Cardiac fibroblast (primary cell): ENCODE results near the gene HSD17B4.
A peak's percentile ranks its signal among the peaks of the same experiment; 100 is the strongest.

Source experiments
- DNase-seq, 2 donors: peaks; one replicate each; pipeline versions ENCODE4 v3.0.0 to v3.0.0-alpha.2; 2010; ENCODE audit warnings: low read depth in 2 of 2
- H3K4me3 ChIP-seq, 2 donors: replicated peaks in 1 of 2; 1 replicate in 1 of 2; 2 replicates in 1 of 2; pipeline ENCODE4 v1.5.1; 2011; ENCODE audit warnings: low read depth in 2 of 2, low read length in 2 of 2, mild to moderate bottlenecking in 2 of 2, moderate library complexity in 1 of 2
- CTCF ChIP-seq: IDR thresholded peaks from one replicate; pipeline ENCODE4 v1.5.1; 2011; ENCODE audit warnings: low read depth, mild to moderate bottlenecking, low read length, inconsistent platforms

The HSD17B4 gene

GRCh38 chr5:119578937-119579336 lies 126.6 kb downstream of the HSD17B4 start:
- no peak overlapping the region for H3K4me3 ChIP-seq
- peak; percentile 8 to 34 for DNase-seq
- TF ChIP-seq CTCF, result no peak

- DNase-seq, result no peak
- no peak overlapping the region for H3K4me3 ChIP-seq
- TF ChIP-seq CTCF, result no peak
These were observed 130.7 kb downstream of the HSD17B4 start for GRCh38 chr5:119582987-119583386.

- DNase-seq, result peak in 1 of 2 donors; percentile 55
- no peak for TF ChIP-seq CTCF
- H3K4me3 ChIP-seq, result no peak overlapping the region
These were observed 131.4 kb downstream of the HSD17B4 start for GRCh38 chr5:119583684-119584083.
